Measurements from ENCODE around the gene CTAG1B.

The CTAG1B gene

GRCh38 chrX:154599531-154599930 lies 19.6 kb downstream of the CTAG1B start:
- H3K4me3 ChIP-seq (ENCODE audit: low read depth, low read length): no peak overlapping the region
- DNase-seq (ENCODE audit: low read depth): no peak
- TF ChIP-seq, protein P1, sequence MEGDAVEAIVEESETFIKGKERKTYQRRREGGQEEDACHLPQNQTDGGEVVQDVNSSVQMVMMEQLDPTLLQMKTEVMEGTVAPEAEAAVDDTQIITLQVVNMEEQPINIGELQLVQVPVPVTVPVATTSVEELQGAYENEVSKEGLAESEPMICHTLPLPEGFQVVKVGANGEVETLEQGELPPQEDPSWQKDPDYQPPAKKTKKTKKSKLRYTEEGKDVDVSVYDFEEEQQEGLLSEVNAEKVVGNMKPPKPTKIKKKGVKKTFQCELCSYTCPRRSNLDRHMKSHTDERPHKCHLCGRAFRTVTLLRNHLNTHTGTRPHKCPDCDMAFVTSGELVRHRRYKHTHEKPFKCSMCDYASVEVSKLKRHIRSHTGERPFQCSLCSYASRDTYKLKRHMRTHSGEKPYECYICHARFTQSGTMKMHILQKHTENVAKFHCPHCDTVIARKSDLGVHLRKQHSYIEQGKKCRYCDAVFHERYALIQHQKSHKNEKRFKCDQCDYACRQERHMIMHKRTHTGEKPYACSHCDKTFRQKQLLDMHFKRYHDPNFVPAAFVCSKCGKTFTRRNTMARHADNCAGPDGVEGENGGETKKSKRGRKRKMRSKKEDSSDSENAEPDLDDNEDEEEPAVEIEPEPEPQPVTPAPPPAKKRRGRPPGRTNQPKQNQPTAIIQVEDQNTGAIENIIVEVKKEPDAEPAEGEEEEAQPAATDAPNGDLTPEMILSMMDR (IDR thresholded peaks at IDR 0.05; ENCODE audit: insufficient read depth, low read depth, low read length, missing control alignments): no peak

GRCh38 chrX:154598656-154599055 lies 20.4 kb downstream of the CTAG1B start:
- no peak for DNase-seq (ENCODE audit: low read depth)
- TF ChIP-seq, protein P1 (IDR thresholded peaks at IDR 0.05; ENCODE audit: insufficient read depth, low read depth, low read length, missing control alignments): no peak
- H3K4me3 ChIP-seq (ENCODE audit: low read depth, low read length): no peak overlapping the region

- TF ChIP-seq, protein P1 (IDR thresholded peaks at IDR 0.05; ENCODE audit: insufficient read depth, low read depth, low read length, missing control alignments): no peak
- no peak for DNase-seq (ENCODE audit: low read depth)
- no peak overlapping the region for H3K4me3 ChIP-seq (ENCODE audit: low read depth, low read length)
Observed at GRCh38 chrX:154597221-154597620, 21.9 kb downstream of the CTAG1B start.

- H3K4me3 ChIP-seq (ENCODE audit: low read depth, low read length): no peak overlapping the region
- TF ChIP-seq, protein P1 (IDR thresholded peaks at IDR 0.05; ENCODE audit: insufficient read depth, low read depth, low read length, missing control alignments): no peak
Observed at GRCh38 chrX:154596290-154596929, 22.7 kb downstream of the CTAG1B start.

GRCh38 chrX:154595559-154596249 lies 23.4 kb downstream of the CTAG1B start:
- no peak for DNase-seq (ENCODE audit: low read depth)
- TF ChIP-seq, protein P1 (IDR thresholded peaks at IDR 0.05; ENCODE audit: insufficient read depth, low read depth, low read length, missing control alignments): no peak
- H3K4me3 ChIP-seq (ENCODE audit: low read depth, low read length): no peak overlapping the region

More at GRCh38 chrX:154596290-154596929, 22.7 kb downstream of the CTAG1B start:
- DNase-seq (ENCODE audit: low read depth): no peak

DNA sequence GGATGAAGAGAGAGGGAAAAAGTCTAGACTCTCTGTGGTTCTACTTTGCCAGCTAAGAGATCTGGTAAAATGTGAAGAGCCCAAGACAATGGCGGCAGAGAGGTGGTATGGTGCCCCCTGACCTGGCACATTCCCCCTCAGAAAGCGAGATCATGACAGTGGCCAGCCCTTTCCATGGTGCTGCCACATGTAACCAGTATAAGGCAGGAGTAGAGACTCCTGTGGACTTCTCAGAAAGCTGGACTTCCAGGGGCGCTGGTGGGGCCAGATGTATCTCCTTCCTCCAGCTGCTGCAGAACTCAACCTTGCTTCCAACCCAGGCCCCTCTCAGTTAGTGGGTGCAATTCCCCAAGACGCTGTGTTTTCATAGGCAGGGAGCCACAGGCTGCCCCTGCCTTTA lies 24.6 kb downstream of the CTAG1B start:
- no peak overlapping the region for H3K4me3 ChIP-seq (ENCODE audit: low read depth, low read length)
- no peak for DNase-seq (ENCODE audit: low read depth)
- TF ChIP-seq, protein P1 (IDR thresholded peaks at IDR 0.05; ENCODE audit: insufficient read depth, low read depth, low read length, missing control alignments): no peak

Measured in GM12865 (cell line).